ENCODE measurements around the gene MRPL49. TPM values are rescaled to one million over a fixed set of nuclear protein-coding genes. Genes with fewer than 3 reads are reported as not detected.

MRPL49 gene
- total RNA-seq, 4 donors from 2014 or later = 10.5 to 119 (median 60.9) TPM

- no peak for DNase-seq
- WGBS, 2 donors (ENCODE audit: low coverage in 1 of 2) = 87% methylated on average over 13 of the region's 13 CpGs; no CpG with 5 or more reads in 1 of the 2 donors
- TF ChIP-seq EP300 (IDR thresholded peaks at IDR 0.05; ENCODE audit: low read depth) (no peak), POLR2A (IDR thresholded peaks at IDR 0.05) (no peak), POLR2AphosphoS5 (IDR thresholded peaks at IDR 0.05) (no peak), CTCF (IDR thresholded peaks at IDR 0.05) (no peak)
- Histone ChIP-seq H3K27ac (no peak overlapping the region), H3K4me3 (no peak overlapping the region), H3K9me3 (no peaks in the 10 kb centered on the region), H3K36me3 (peaks cover 0 to 68% (median 36%) of the 10 kb centered on the region in 4 donors), H3K27me3 (no peaks in the 10 kb centered on the region), H3K4me1 (peaks cover 8 to 21% (median 13%) of the 10 kb centered on the region in 4 donors)
- intact Hi-C loops (cut with DNase I; ENCODE audit: low total_unique reads) (no loop called here), in situ Hi-C loops (cut with MboI; ENCODE audit: low pct_ligation_motif_present in 1 of 4, low pct_unique_long_range_greater_than_20kb in 1 of 4, low sequenced_read_pairs in 3 of 4) (loop anchor here in 1 of 4 donors (10.0 kb wide), 1 partner anchor 55 kb away; the partner anchor contains the start of gene CAPN1)
Observed at GRCh38 chr11:65129649-65130441, 7.7 kb downstream of the MRPL49 start.

GRCh38 chr11:65130631-65131416 lies 8.7 kb downstream of the MRPL49 start:
- TF ChIP-seq POLR2A (IDR thresholded peaks at IDR 0.05) (no peak), EP300 (IDR thresholded peaks at IDR 0.05; ENCODE audit: low read depth) (no peak), POLR2AphosphoS5 (IDR thresholded peaks at IDR 0.05) (no peak)
- H3K9me3 ChIP-seq = no peaks in the 10 kb centered on the region
- no peak overlapping the region for H3K27ac ChIP-seq
- WGBS, 2 donors (ENCODE audit: low coverage in 1 of 2) = 76% methylated on average over 17 of the region's 19 CpGs; no CpG with 5 or more reads in 1 of the 2 donors
- in situ Hi-C loops (cut with MboI; ENCODE audit: low pct_ligation_motif_present in 1 of 4, low pct_unique_long_range_greater_than_20kb in 1 of 4, low sequenced_read_pairs in 3 of 4) (loop anchor here in 1 of 4 donors (10.0 kb wide), 1 partner anchor 54 kb away; the partner anchor contains the start of gene CAPN1), intact Hi-C loops (cut with DNase I; ENCODE audit: low total_unique reads) (no loop called here)
- H3K4me1 ChIP-seq = peaks cover 13 to 28% (median 20%) of the 10 kb centered on the region in 4 donors
- H3K27me3 ChIP-seq = no peaks in the 10 kb centered on the region
- no peak overlapping the region for H3K4me3 ChIP-seq
- peaks cover 0 to 62% (median 31%) of the 10 kb centered on the region in 4 donors for H3K36me3 ChIP-seq
- DNase-seq = no peak

GRCh38 chr11:65131417-65131776 lies 9.3 kb downstream of the MRPL49 start:
- Histone ChIP-seq H3K9me3 (no peaks in the 10 kb centered on the region), H3K36me3 (peaks cover 0 to 56% (median 29%) of the 10 kb centered on the region in 4 donors), H3K27ac (no peak overlapping the region), H3K4me3 (no peak overlapping the region), H3K27me3 (no peaks in the 10 kb centered on the region), H3K4me1 (peaks cover 17 to 34% (median 26%) of the 10 kb centered on the region in 4 donors)
- 58 to 82% methylated on average over 2 to 3 of the region's 3 CpGs for WGBS, 2 donors (ENCODE audit: low coverage in 1 of 2)
- DNase-seq = no peak
- intact Hi-C loops (cut with DNase I; ENCODE audit: low total_unique reads) (no loop called here), in situ Hi-C loops (cut with MboI; ENCODE audit: low pct_ligation_motif_present in 1 of 4, low pct_unique_long_range_greater_than_20kb in 1 of 4, low sequenced_read_pairs in 3 of 4) (loop anchor here in 1 of 4 donors (10.0 kb wide), 1 partner anchor 53 kb away; the partner anchor contains the start of gene CAPN1)
- TF ChIP-seq POLR2A (IDR thresholded peaks at IDR 0.05) (no peak), POLR2AphosphoS5 (IDR thresholded peaks at IDR 0.05) (no peak), EP300 (IDR thresholded peaks at IDR 0.05; ENCODE audit: low read depth) (no peak), CTCF (IDR thresholded peaks at IDR 0.05) (no peak)

GRCh38 chr11:65131895-65132237 lies 9.7 kb downstream of the MRPL49 start:
- Histone ChIP-seq H3K9me3 (no peaks in the 10 kb centered on the region), H3K36me3 (peaks cover 0 to 52% (median 26%) of the 10 kb centered on the region in 4 donors), H3K4me1 (peaks cover 17 to 39% (median 30%) of the 10 kb centered on the region in 4 donors), H3K27me3 (no peaks in the 10 kb centered on the region), H3K27ac (peak overlapping the region in 2 of 4 donors; percentile 51 to 94), H3K4me3 (no peak overlapping the region)
- 80% methylated on average over 6 of the region's 6 CpGs; no CpG with 5 or more reads in 1 of the 2 donors for WGBS, 2 donors (ENCODE audit: low coverage in 1 of 2)
- in situ Hi-C loops (cut with MboI; ENCODE audit: low pct_ligation_motif_present in 1 of 4, low pct_unique_long_range_greater_than_20kb in 1 of 4, low sequenced_read_pairs in 3 of 4) = loop anchor here in 1 of 4 donors (10.0 kb wide), 1 partner anchor 53 kb away; the partner anchor contains the start of gene CAPN1
- DNase-seq = no peak
- intact Hi-C loops (cut with DNase I; ENCODE audit: low total_unique reads) = no loop called here
- no peak for TF ChIP-seq EP300 (IDR thresholded peaks at IDR 0.05; ENCODE audit: low read depth)
